ENCODE measurements around the gene TMEM40. TPM values are rescaled to one million over a fixed set of nuclear protein-coding genes. Genes with fewer than 3 reads are reported as not detected.

TMEM40 gene
- total RNA-seq, 4 donors from 2014 or later: not detected

DNA sequence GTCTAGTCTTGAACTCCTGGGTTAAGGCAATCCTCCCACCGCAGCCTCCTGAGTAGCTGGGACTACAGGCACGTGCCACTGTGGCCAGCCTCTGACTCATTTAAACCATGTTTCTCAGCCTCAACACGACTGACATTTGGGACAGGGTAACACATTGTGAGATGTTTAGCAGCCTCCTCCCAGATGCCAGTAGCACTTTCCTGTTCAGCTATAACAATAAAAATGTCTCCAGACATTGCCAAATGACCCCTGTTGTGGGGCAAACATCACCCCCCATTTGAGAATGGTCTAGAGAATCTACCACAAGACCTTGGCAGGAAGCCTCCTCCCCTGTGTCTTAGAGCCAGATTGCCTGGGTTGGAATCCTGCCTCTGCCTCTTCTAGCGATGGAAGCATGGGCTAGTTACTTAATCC is 8.4 kb downstream of the TMEM40 start:
- Histone ChIP-seq H3K4me3 (replicated peaks in 1 of 3) (no peak overlapping the region), H3K27me3 (no peaks in the 10 kb centered on the region), H3K27ac (peak overlapping the region in 1 of 3 donors; percentile 51), H3K9me3 (no peaks in the 10 kb centered on the region), H3K36me3 (no peaks in the 10 kb centered on the region), H3K4me1 (peaks cover 5 to 9% of the 10 kb centered on the region in 2 donors)
- 79 to 85% methylated on average over 4 of the region's 4 CpGs for WGBS, 2 donors
- intact Hi-C loops (cut with DNase I): no loop called here
- no peak for DNase-seq
- no peak for TF ChIP-seq POLR2A (IDR thresholded peaks at IDR 0.05)
- TF ChIP-seq, protein P1, sequence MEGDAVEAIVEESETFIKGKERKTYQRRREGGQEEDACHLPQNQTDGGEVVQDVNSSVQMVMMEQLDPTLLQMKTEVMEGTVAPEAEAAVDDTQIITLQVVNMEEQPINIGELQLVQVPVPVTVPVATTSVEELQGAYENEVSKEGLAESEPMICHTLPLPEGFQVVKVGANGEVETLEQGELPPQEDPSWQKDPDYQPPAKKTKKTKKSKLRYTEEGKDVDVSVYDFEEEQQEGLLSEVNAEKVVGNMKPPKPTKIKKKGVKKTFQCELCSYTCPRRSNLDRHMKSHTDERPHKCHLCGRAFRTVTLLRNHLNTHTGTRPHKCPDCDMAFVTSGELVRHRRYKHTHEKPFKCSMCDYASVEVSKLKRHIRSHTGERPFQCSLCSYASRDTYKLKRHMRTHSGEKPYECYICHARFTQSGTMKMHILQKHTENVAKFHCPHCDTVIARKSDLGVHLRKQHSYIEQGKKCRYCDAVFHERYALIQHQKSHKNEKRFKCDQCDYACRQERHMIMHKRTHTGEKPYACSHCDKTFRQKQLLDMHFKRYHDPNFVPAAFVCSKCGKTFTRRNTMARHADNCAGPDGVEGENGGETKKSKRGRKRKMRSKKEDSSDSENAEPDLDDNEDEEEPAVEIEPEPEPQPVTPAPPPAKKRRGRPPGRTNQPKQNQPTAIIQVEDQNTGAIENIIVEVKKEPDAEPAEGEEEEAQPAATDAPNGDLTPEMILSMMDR (IDR thresholded peaks at IDR 0.05): no peak

DNA sequence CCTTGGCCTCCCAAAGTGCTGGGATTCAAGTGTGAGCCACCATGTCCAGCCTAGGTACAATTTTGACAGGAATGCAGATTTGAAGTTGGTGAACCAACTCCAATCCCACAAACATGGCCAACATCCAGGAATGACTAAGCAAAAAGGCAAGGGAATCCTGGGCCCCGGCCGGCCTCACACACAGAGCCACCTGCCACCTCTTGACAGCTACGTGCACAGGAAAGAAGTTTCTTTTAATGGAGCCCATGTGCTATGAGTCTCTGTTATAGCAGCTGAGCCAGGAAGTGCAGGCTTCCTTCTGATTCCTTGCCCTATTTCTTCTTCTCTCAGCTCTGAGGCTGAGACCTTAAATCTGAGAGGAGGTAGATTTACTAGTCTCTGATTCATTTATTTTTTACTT is 8.8 kb downstream of the TMEM40 start:
- Histone ChIP-seq H3K9me3 (no peaks in the 10 kb centered on the region), H3K27me3 (no peaks in the 10 kb centered on the region), H3K36me3 (no peaks in the 10 kb centered on the region), H3K4me1 (peaks cover 5 to 9% of the 10 kb centered on the region in 2 donors), H3K27ac (peak overlapping the region in 1 of 3 donors; percentile 51), H3K4me3 (replicated peaks in 1 of 3) (no peak overlapping the region)
- intact Hi-C loops (cut with DNase I): no loop called here
- DNase-seq: peak; percentile 61 to 72
- TF ChIP-seq, protein P1 (IDR thresholded peaks at IDR 0.05): no peak
- no peak for TF ChIP-seq POLR2A (IDR thresholded peaks at IDR 0.05)
- WGBS, 2 donors: 20 to 26% methylated on average over 3 of the region's 3 CpGs

DNA sequence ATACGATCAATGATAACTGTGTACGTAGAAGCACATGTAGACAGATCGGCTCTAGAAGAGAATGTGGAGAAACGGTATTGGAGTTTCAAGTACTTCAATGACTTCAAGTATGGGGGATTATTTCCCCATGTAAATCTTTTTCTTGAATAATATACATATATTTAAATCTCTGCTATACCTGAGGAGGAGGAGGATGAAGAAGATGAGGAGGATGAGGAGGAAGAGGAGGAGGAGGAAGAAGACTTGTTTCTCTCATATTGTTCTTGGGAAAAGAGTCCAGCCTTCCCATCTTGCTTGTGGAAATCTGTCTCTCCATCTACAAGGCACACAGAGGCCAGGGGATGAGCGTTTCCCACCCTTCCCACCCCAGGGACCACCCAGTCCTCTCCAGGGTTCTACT is 10.6 kb downstream of the TMEM40 start:
- 87 to 89% methylated on average over 5 of the region's 5 CpGs for WGBS, 2 donors
- TF ChIP-seq POLR2A (IDR thresholded peaks at IDR 0.05): no peak
- TF ChIP-seq, protein P1 (IDR thresholded peaks at IDR 0.05): no peak
- intact Hi-C loops (cut with DNase I): no loop called here

DNA sequence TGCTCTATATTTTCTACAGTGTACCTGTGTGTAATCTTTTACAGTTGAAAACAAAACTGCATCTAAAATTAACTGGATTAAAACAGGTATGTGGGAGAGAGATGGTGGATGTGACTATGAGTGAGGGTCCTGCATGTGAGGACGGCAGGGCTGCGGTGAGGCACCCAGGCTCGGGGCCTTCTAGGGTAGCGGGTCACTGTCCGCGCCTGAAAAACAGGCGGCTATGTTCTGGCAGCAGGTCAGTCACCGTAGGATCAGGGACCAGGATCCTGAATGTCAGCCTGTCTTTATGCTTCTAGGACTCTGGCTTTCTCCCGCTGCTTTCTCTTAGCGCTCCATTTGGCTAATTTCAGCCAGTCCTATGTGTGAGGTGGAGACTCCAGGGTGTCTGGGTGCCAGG is 12.6 kb downstream of the TMEM40 start:
- WGBS, 2 donors: 86 to 88% methylated on average over 10 of the region's 10 CpGs
- Histone ChIP-seq H3K36me3 (no peaks in the 10 kb centered on the region), H3K9me3 (no peaks in the 10 kb centered on the region), H3K4me1 (peaks cover 5 to 9% of the 10 kb centered on the region in 2 donors), H3K27me3 (no peaks in the 10 kb centered on the region), H3K27ac (no peak overlapping the region), H3K4me3 (replicated peaks in 1 of 3) (no peak overlapping the region)
- intact Hi-C loops (cut with DNase I): no loop called here
- no peak for TF ChIP-seq POLR2A (IDR thresholded peaks at IDR 0.05)
- no peak for DNase-seq

More for the DNA sequence above, 10.6 kb downstream of the TMEM40 start:
- DNase-seq: no peak
- Histone ChIP-seq H3K27ac (no peak overlapping the region), H3K9me3 (no peaks in the 10 kb centered on the region), H3K4me1 (peaks cover 5 to 9% of the 10 kb centered on the region in 2 donors), H3K27me3 (no peaks in the 10 kb centered on the region), H3K36me3 (no peaks in the 10 kb centered on the region), H3K4me3 (replicated peaks in 1 of 3) (no peak overlapping the region)

DNA sequence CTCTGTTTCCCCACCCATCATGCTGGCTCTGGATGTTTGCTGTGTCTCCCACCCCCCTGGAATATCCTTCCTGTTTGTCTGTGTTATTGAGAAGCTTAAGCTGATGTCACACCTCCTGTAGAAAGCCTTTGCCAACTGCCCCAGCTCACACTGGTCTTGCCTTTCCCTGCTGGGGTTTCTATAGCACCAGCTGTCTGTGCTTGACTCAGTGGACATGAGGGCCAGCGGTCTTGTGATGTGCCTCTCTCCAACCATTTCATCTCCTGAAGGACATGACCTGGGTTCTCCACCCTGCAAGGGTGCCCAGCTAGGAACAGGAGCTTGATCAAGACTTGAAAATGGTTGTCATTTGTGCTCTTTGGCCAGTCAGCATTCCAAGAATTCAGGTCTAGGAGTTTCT is 14.7 kb downstream of the TMEM40 start:
- no peak overlapping the region for H3K27ac ChIP-seq
- H3K36me3 ChIP-seq: no peaks in the 10 kb centered on the region
- WGBS, 2 donors: 85 to 94% methylated on average over 1 of the region's 1 CpG
- no peaks in the 10 kb centered on the region for H3K9me3 ChIP-seq
- intact Hi-C loops (cut with DNase I): no loop called here
- no peaks in the 10 kb centered on the region for H3K4me1 ChIP-seq
- no peak for DNase-seq
- no peaks in the 10 kb centered on the region for H3K27me3 ChIP-seq
- no peak overlapping the region for H3K4me3 ChIP-seq (replicated peaks in 1 of 3)
- no peak for TF ChIP-seq POLR2A (IDR thresholded peaks at IDR 0.05)
- TF ChIP-seq, protein P1 (IDR thresholded peaks at IDR 0.05): no peak

DNA sequence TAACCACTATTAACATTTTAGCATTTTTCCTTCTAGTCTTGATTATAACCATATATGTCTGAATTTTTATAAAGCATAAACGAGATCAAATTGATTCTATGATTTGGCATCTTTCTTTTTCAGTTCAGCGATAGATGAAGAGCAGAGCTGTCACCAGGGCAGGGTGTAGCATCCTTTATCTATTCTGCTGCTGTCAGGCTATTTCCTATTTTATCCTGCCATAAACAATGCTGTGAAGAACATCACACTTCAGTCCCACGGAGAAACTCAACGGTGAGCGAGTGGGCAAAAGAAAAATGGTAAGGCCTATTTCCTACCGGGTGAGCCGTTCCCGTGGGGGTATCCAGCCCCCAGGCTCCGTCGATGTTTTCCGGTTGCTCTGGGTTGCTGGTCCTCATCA is 15.5 kb downstream of the TMEM40 start:
- Histone ChIP-seq H3K4me1 (no peaks in the 10 kb centered on the region), H3K27me3 (no peaks in the 10 kb centered on the region), H3K36me3 (no peaks in the 10 kb centered on the region), H3K4me3 (replicated peaks in 1 of 3) (no peak overlapping the region), H3K27ac (no peak overlapping the region), H3K9me3 (no peaks in the 10 kb centered on the region)
- TF ChIP-seq POLR2A (IDR thresholded peaks at IDR 0.05): no peak
- TF ChIP-seq, protein P1 (IDR thresholded peaks at IDR 0.05): no peak
- 81 to 83% methylated on average over 11 of the region's 11 CpGs for WGBS, 2 donors
- intact Hi-C loops (cut with DNase I): no loop called here
- DNase-seq: no peak

Measured in thyroid gland (tissue), 4 donors.